Measurements from ENCODE around the gene GJB3. TPM values are rescaled to one million over a fixed set of nuclear protein-coding genes. Genes with fewer than 3 reads are reported as not detected.
"Not testable (repeated sequence)": the region's sequence is repeated elsewhere in the genome, so short reads cannot be mapped to it uniquely, and the experiment has no call there.

Gene GJB3
- total RNA-seq, 1 donor from 2014 or later, result 9.6 TPM

GRCh38 chr1:34763142-34763781, 17.8 kb upstream of the GJB3 start:
- no peaks in the 10 kb centered on the region for H3K36me3 Mint-ChIP-seq (ENCODE audit: low read depth, unreplicated experiment)
- no peaks in the 10 kb centered on the region for H3K4me1 Mint-ChIP-seq (ENCODE audit: unreplicated experiment)
- H3K9me3 Mint-ChIP-seq (ENCODE audit: unreplicated experiment), result no peaks in the 10 kb centered on the region
- peaks cover 2% of the 10 kb centered on the region for H3K27me3 Mint-ChIP-seq (ENCODE audit: unreplicated experiment)
- H3K27ac Mint-ChIP-seq (ENCODE audit: unreplicated experiment), result no peak overlapping the region
- no peak for DNase-seq (ENCODE audit: low spot score)
- no peak for TF ChIP-seq CTCF (IDR thresholded peaks at IDR 0.05; ENCODE audit: unreplicated experiment)
- no peak overlapping the region for H3K4me3 Mint-ChIP-seq (ENCODE audit: unreplicated experiment)

- Mint-ChIP-seq H3K4me3 (ENCODE audit: unreplicated experiment) (no peak overlapping the region), H3K9me3 (ENCODE audit: unreplicated experiment) (no peaks in the 10 kb centered on the region), H3K4me1 (ENCODE audit: unreplicated experiment) (no peaks in the 10 kb centered on the region), H3K36me3 (ENCODE audit: low read depth, unreplicated experiment) (no peaks in the 10 kb centered on the region), H3K27ac (ENCODE audit: unreplicated experiment) (no peak overlapping the region), H3K27me3 (ENCODE audit: unreplicated experiment) (peaks cover 2% of the 10 kb centered on the region)
- no peak for DNase-seq (ENCODE audit: low spot score)
- TF ChIP-seq CTCF (IDR thresholded peaks at IDR 0.05; ENCODE audit: unreplicated experiment), result no peak
Observed at GRCh38 chr1:34768856-34769255, 12.2 kb upstream of the GJB3 start.

- no peaks in the 10 kb centered on the region for H3K4me1 Mint-ChIP-seq (ENCODE audit: unreplicated experiment)
- H3K27me3 Mint-ChIP-seq (ENCODE audit: unreplicated experiment), result peaks cover 2% of the 10 kb centered on the region
- DNase-seq (ENCODE audit: low spot score), result no peak
- H3K36me3 Mint-ChIP-seq (ENCODE audit: low read depth, unreplicated experiment), result no peaks in the 10 kb centered on the region
- no peak overlapping the region for H3K27ac Mint-ChIP-seq (ENCODE audit: unreplicated experiment)
- no peaks in the 10 kb centered on the region for H3K9me3 Mint-ChIP-seq (ENCODE audit: unreplicated experiment)
- H3K4me3 Mint-ChIP-seq (ENCODE audit: unreplicated experiment), result no peak overlapping the region
- TF ChIP-seq CTCF (IDR thresholded peaks at IDR 0.05; ENCODE audit: unreplicated experiment), result no peak
Observed at GRCh38 chr1:34770891-34771504, 10.0 kb upstream of the GJB3 start.

GRCh38 chr1:34771573-34772371, 9.2 kb upstream of the GJB3 start:
- Mint-ChIP-seq H3K27me3 (ENCODE audit: unreplicated experiment) (peaks cover 2% of the 10 kb centered on the region), H3K9me3 (ENCODE audit: unreplicated experiment) (no peaks in the 10 kb centered on the region), H3K36me3 (ENCODE audit: low read depth, unreplicated experiment) (no peaks in the 10 kb centered on the region), H3K4me1 (ENCODE audit: unreplicated experiment) (no peaks in the 10 kb centered on the region), H3K27ac (ENCODE audit: unreplicated experiment) (no peak overlapping the region), H3K4me3 (ENCODE audit: unreplicated experiment) (no peak overlapping the region)
- no peak for DNase-seq (ENCODE audit: low spot score)
- TF ChIP-seq CTCF (IDR thresholded peaks at IDR 0.05; ENCODE audit: unreplicated experiment), result no peak

GRCh38 chr1:34773114-34773513, 7.9 kb upstream of the GJB3 start:
- not testable (repeated sequence) for H3K27me3 Mint-ChIP-seq (ENCODE audit: unreplicated experiment); DNase-seq (ENCODE audit: low spot score); H3K36me3 Mint-ChIP-seq (ENCODE audit: low read depth, unreplicated experiment); H3K4me3 Mint-ChIP-seq (ENCODE audit: unreplicated experiment); H3K9me3 Mint-ChIP-seq (ENCODE audit: unreplicated experiment); H3K4me1 Mint-ChIP-seq (ENCODE audit: unreplicated experiment); H3K27ac Mint-ChIP-seq (ENCODE audit: unreplicated experiment)
